ENCODE data around the gene ZNF345. TPM values are rescaled to one million over a fixed set of nuclear protein-coding genes. Genes with fewer than 3 reads are reported as not detected.

Gene ZNF345
- total and polyA plus RNA-seq, 9 of the 15 experiments (the other 6 are each of a cell fraction or from before 2014, with no cell fraction given) = 0.38 to 1.6 (median 0.65) TPM

DNA sequence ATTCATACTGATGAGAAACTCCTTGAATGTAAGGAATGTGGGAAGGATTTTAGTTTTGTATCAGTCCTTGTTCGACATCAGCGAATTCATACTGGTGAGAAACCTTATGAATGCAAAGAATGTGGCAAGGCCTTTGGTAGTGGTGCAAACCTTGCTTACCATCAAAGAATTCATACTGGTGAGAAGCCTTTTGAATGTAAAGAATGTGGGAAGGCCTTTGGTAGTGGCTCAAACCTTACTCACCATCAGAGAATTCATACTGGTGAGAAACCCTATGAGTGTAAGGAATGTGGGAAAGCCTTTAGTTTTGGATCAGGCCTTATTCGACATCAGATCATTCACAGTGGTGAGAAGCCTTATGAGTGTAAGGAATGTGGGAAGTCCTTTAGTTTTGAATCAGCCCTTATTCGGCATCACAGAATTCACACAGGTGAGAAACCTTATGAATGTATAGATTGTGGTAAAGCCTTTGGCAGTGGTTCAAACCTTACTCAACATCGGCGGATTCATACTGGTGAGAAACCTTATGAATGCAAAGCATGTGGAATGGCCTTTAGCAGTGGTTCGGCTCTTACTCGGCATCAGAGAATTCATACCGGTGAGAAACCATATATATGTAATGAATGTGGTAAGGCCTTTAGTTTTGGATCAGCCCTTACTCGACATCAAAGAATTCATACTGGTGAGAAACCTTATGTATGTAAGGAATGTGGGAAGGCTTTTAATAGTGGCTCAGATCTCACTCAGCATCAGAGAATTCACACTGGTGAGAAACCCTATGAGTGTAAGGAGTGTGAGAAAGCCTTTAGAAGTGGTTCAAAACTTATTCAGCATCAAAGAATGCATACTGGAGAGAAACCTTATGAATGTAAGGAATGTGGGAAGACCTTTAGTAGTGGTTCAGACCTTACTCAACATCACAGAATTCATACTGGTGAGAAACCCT is 26.6 kb downstream of the ZNF345 start:
- in situ Hi-C loops (cut with MboI) = no loop called here
- no peak overlapping the region for H3K27ac ChIP-seq (ENCODE audit: extremely low read depth, low read depth, low read length)
- H3K4me3 ChIP-seq = no peak overlapping the region
- no peak overlapping the region for H3K9ac ChIP-seq (ENCODE audit: insufficient read depth in 1 of 2, low read depth in 2 of 2, low read length in 2 of 2)
- ChIA-PET POLR2A (no interaction called here), CTCF (ENCODE audit: low intra/inter-chr PET ratio) (no interaction called here)
- H3K9me3 ChIP-seq (replicated peaks; ENCODE audit: control insufficient read depth, insufficient read depth, low read depth, low read length) = 0 out of 2 replicates have a peak, but pooled peaks cover 2% of the 10 kb centered on the region
- H3K36me3 ChIP-seq (ENCODE audit: control insufficient read depth, insufficient read depth, low read length) = no peaks in the 10 kb centered on the region
- intact Hi-C loops (cut with micrococcal nuclease) = no loop called here
- no TSS peak for BruUV-seq (replicated peaks)
- H3K4me1 ChIP-seq (replicated peaks in 1 of 2; ENCODE audit: control insufficient read depth in 2 of 2, insufficient read depth in 2 of 2, low read length in 2 of 2) = no peaks in the 10 kb centered on the region
- FAIRE-seq (no peak), DNase-seq (ENCODE audit: extremely low read depth in 1 of 4, low spot score in 3 of 4) (no peak), ATAC-seq (no peak)
- H3K79me2 ChIP-seq (ENCODE audit: control insufficient read depth, insufficient read depth, low read length) = no peaks in the 10 kb centered on the region
- no peaks in the 10 kb centered on the region for H3K27me3 ChIP-seq (ENCODE audit: control insufficient read depth in 2 of 2, insufficient read depth in 2 of 2, low read length in 2 of 2)
- no peak overlapping the region for H2AFZ ChIP-seq (ENCODE audit: low read depth, low read length)
- no peak overlapping the region for H3K4me2 ChIP-seq (ENCODE audit: insufficient read depth, low read length)
- no peaks in the 10 kb centered on the region for H3K9me1 ChIP-seq (ENCODE audit: control insufficient read depth, insufficient read depth, low read length)
- WGBS (ENCODE audit: insufficient coverage, low coverage, missing lambda C conversion rate) = 5% methylated on average over 9 of the region's 10 CpGs
- TF ChIP-seq HDAC8 (tag; IDR thresholded peaks at IDR 0.05) (no peak), ZNF274 (IDR thresholded peaks at IDR 0.05; ENCODE audit: borderline replicate concordance, low read depth, low read length) (peak; percentile 78)
- H4K20me1 ChIP-seq (replicated peaks; ENCODE audit: control insufficient read depth, insufficient read depth, low read length) = no peaks in the 10 kb centered on the region

DNA sequence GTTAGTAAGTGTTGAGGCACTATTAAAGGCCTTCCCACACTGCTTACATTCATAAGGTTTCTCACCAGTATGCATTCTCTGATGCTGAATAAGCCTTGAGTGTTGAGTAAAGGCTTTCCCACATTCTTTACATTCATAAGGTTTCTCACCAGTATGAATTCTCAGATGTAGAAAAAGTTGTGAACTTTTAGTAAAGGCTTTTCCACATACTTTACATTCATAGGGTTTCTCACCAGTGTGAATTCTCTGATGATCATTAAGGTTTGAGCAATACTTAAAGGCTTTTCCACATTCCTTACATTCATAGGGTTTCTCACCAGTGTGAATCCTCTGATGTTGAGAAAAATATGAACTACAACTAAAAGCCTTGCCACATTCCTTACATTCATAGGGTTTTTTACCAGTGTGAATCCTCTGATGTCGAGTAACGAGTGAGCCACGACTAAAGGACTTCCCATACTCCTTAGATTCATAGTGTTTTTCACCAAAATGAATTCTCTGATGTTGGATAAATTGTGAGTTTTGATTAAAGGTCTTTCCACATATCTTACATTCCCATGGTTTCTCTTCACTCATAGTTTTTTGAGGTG is 41.2 kb downstream of the ZNF345 start:
- ATAC-seq (no peak), FAIRE-seq (no peak), DNase-seq (ENCODE audit: extremely low read depth in 1 of 4, low spot score in 3 of 4) (no peak)
- in situ Hi-C loops (cut with MboI) (no loop called here), intact Hi-C loops (cut with micrococcal nuclease) (no loop called here)
- Histone ChIP-seq H3K4me3 (no peak overlapping the region), H3K4me2 (ENCODE audit: insufficient read depth, low read length) (no peak overlapping the region), H3K9ac (ENCODE audit: insufficient read depth in 1 of 2, low read depth in 2 of 2, low read length in 2 of 2) (no peak overlapping the region), H3K36me3 (ENCODE audit: control insufficient read depth, insufficient read depth, low read length) (no peaks in the 10 kb centered on the region), H2AFZ (ENCODE audit: low read depth, low read length) (no peak overlapping the region), H3K4me1 (replicated peaks in 1 of 2; ENCODE audit: control insufficient read depth in 2 of 2, insufficient read depth in 2 of 2, low read length in 2 of 2) (no peaks in the 10 kb centered on the region), H3K27me3 (ENCODE audit: control insufficient read depth in 2 of 2, insufficient read depth in 2 of 2, low read length in 2 of 2) (no peaks in the 10 kb centered on the region), H3K27ac (ENCODE audit: extremely low read depth, low read depth, low read length) (no peak overlapping the region), H3K9me1 (ENCODE audit: control insufficient read depth, insufficient read depth, low read length) (no peaks in the 10 kb centered on the region), H4K20me1 (replicated peaks; ENCODE audit: control insufficient read depth, insufficient read depth, low read length) (no peaks in the 10 kb centered on the region), H3K9me3 (replicated peaks; ENCODE audit: control insufficient read depth, insufficient read depth, low read depth, low read length) (peaks cover 2% of the 10 kb centered on the region; the same call in 1 of the 2 replicates), H3K79me2 (ENCODE audit: control insufficient read depth, insufficient read depth, low read length) (no peaks in the 10 kb centered on the region)
- BruUV-seq (replicated peaks) = no TSS peak
- ChIA-PET CTCF (ENCODE audit: low intra/inter-chr PET ratio) (no interaction called here), POLR2A (no interaction called here)
- WGBS (ENCODE audit: insufficient coverage, low coverage, missing lambda C conversion rate) = 0% methylated on average over 3 of the region's 3 CpGs
- TF ChIP-seq NCOA2 (IDR thresholded peaks at IDR 0.05; ENCODE audit: partially characterized antibody in 2 of 2) (no peak), BCLAF1 (IDR thresholded peaks at IDR 0.05; ENCODE audit: borderline replicate concordance in 1 of 2, control insufficient read depth in 1 of 2, low read depth in 2 of 2, low read length in 1 of 2) (no peak), ZNF707 (CRISPR knock-in tag; conservative IDR thresholded peaks at IDR 0.05) (no peak), CCNT2 (IDR thresholded peaks at IDR 0.05; ENCODE audit: borderline replicate concordance, extremely low read depth, insufficient read length, low read depth, low read length) (no peak), GATA2 (CRISPR knock-in tag; IDR thresholded peaks at IDR 0.05) (no peak), ZNF274 (IDR thresholded peaks at IDR 0.05; ENCODE audit: borderline replicate concordance, low read depth, low read length) (peak; percentile 80)

Measured in K562 (cell line).